ENCODE results near the gene DLG2. TPM values are rescaled to one million over a fixed set of nuclear protein-coding genes. Genes with fewer than 3 reads are reported as not detected.
"Not testable (repeated sequence)": the region's sequence is repeated elsewhere in the genome, so short reads cannot be mapped to it uniquely, and the experiment has no call there.

Gene DLG2
- total RNA-seq, 2 donors from 2014 or later, result 1.9 to 3.2 TPM

GRCh38 chr11:84383576-84383975 is 1243.6 kb downstream of the DLG2 start:
- DNase-seq (no peak), ATAC-seq (no peak)
- intact Hi-C loops (cut with DNase I, micrococcal nuclease), result loop anchor here in 1 of 2 donors (10.0 kb wide), 1 partner anchor 151 kb away; no protein-coding TSS in a partner anchor

GRCh38 chr11:84381666-84382065 is 1245.5 kb downstream of the DLG2 start:
- no peak for ATAC-seq
- intact Hi-C loops (cut with DNase I, micrococcal nuclease), result loop anchor here in 1 of 2 donors (10.0 kb wide), 1 partner anchor 153 kb away; no protein-coding TSS in a partner anchor
- no peak for DNase-seq

DNA sequence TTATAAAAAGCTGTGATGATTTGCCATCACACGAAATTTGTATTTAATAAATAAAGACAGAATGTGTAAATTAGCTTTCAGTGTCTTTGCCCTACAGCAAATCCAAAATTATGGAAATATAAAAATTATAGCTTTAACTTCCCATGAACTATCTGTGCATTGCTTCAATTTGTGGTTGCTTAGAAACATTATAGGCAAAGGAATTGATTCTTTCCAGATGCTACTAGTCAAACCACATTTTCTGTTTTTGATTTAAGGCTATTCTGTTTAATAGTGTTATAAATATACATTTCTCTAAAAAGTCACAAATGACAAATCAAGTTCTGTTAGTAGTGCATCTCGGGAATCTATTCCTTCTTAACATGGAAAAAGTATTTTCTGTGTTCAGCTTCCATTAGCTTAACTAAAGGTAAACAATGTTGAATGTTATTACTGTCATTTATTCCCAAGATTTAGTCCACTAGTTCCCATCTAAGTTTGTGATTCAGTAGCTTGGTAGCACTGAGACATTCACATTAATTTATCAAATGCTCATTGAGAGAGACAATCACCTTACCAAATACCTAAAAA is 1254.7 kb downstream of the DLG2 start:
- no peak for ATAC-seq
- intact Hi-C loops (cut with DNase I, micrococcal nuclease), result no loop called here
- no peak for DNase-seq

DNA sequence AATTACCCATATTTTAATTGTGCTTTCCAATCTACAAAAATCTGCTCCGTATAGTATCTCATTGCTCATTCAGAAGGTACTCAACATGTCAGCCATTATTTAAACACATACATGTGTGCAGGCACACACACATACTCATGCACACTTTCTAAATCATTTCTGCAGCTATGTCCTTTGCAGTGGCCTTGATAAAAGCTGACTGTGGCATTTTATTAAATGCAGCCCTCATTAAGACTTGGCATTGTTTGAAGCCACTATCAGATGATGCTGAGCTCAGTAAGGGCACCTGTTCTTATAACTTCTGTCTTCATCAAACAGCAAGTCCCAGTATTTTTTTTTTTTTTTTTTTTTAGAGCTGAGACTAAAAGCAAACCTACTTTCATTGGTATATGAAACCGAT is 1269.1 kb downstream of the DLG2 start:
- intact Hi-C loops (cut with DNase I, micrococcal nuclease), result no loop called here
- DNase-seq (no peak), ATAC-seq (no peak)

DNA sequence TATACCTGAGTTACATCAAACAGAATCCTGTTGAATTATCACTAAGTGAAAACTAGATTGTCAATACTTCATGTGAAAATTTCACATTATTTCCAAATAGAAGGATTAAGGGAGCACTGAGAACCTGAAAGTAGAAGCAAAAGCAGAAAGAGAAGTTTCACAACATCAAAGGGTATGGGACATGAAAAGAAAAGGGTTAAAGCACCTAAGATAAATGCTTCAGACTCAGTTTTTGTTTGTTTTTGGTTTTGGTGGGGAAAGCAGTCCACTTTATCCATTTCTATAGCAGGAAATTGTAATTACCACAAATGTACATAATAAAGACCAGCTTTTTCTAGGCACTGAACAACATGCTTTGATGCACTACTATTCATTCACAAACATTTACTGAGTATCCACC is 1271.2 kb downstream of the DLG2 start:
- intact Hi-C loops (cut with DNase I, micrococcal nuclease), result no loop called here
- ATAC-seq (no peak), DNase-seq (no peak)

DNA sequence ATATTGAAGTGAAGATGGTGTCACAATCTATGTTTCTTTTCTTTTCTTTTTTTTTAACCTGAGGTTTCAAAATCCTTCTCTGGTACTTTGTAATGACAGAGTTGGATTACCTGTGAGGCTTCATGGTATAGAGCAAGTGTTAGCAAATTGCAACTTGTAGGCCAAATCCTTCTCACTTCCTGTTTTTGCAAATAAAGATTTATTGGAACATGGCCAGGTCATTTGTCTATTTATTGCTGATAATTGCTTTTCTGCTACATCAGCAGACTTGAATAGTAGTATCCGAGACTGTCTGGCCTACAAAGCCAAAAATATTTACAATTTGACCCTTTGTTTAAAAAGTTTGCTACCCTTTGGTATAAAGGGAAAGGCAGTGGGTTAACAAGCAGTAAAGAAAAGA is 1281.5 kb downstream of the DLG2 start:
- DNase-seq (no peak), ATAC-seq (no peak)
- intact Hi-C loops (cut with DNase I, micrococcal nuclease), result no loop called here

DNA sequence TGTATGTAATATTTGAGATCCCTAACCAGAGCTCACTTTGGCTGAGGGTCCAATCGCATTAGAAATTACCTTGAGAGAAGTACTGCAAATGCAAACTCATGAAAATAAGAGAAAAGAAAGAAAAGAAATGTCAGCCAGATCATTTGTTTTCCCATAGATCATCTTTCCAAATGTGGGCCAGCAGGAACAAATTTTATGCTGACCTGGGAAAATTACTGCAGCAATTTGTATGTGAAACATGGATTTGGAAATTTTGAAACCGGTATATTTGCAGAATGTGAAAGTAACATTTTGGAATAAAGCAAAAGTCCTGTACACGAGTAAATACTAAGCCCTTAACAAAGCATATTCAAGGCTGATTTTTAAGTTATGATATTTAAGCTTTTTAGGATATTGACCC is 1282.1 kb downstream of the DLG2 start:
- intact Hi-C loops (cut with DNase I, micrococcal nuclease), result no loop called here
- no peak for ATAC-seq

DNA sequence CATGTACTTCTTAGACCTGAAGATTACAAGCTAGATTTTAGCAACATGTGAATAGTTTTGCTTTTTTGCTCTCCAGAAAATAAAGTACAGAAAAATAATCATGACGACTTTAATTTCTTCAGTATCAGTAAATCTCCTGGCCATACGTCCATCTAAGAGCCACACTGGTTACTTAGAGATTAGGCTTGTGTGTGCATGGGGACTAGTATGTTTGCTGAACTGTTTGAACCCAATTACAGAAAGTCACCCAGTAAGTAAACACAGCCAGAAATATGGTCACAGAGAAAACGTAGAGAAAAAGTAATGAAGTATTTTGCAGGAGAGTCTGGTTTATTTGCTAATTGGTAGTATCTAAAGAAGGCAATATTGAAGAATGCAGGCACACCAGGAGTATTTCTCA is 1287.3 kb downstream of the DLG2 start:
- DNase-seq, result no peak
- no peak for ATAC-seq
- intact Hi-C loops (cut with DNase I, micrococcal nuclease), result no loop called here

More for the DNA sequence above, 1282.1 kb downstream of the DLG2 start:
- DNase-seq, result no peak

DNA sequence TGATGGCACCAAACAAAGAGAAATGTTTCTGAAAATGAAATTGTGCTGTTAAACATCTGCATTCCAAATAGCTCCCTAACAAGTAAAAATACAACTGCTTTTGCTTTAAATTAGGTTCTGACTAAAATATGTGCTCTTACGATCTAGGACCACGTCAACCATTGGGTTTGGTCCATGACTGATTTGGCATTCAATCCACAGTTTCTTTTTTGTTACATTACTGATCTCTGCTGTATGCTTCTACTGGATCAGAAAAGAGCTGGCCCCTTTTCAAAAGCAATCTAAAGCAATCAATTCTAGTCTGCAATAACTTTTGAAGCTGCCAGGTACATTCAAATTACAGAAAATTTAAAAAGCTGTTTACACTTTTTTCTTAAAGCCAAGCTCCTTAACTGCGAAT is 1293.9 kb downstream of the DLG2 start:
- ATAC-seq, result no peak
- DNase-seq, result no peak
- intact Hi-C loops (cut with DNase I, micrococcal nuclease), result no loop called here

GRCh38 chr11:84322211-84322610 is 1304.9 kb downstream of the DLG2 start:
- intact Hi-C loops (cut with DNase I, micrococcal nuclease), result no loop called here
- ATAC-seq (no peak), DNase-seq (no peak)

DNA sequence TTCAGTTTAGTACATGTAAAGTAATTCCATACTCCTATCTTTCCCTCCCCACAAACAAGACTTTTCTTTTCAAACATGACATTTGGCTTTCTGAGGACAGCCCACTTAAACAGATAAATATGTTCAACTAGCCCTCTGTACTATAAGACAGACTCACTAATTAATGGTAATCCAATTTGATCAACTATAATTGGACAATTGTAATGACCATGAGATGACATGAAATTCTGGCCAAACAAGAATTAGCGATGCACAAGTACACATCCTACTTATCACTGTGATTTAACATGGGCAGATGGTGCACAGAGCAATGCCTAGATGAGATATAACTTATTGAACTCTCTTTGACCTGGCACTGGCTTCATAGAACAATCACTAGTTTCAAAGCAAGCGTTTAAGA is 1307.3 kb downstream of the DLG2 start:
- ATAC-seq (no peak), DNase-seq (no peak)
- intact Hi-C loops (cut with DNase I, micrococcal nuclease), result no loop called here

DNA sequence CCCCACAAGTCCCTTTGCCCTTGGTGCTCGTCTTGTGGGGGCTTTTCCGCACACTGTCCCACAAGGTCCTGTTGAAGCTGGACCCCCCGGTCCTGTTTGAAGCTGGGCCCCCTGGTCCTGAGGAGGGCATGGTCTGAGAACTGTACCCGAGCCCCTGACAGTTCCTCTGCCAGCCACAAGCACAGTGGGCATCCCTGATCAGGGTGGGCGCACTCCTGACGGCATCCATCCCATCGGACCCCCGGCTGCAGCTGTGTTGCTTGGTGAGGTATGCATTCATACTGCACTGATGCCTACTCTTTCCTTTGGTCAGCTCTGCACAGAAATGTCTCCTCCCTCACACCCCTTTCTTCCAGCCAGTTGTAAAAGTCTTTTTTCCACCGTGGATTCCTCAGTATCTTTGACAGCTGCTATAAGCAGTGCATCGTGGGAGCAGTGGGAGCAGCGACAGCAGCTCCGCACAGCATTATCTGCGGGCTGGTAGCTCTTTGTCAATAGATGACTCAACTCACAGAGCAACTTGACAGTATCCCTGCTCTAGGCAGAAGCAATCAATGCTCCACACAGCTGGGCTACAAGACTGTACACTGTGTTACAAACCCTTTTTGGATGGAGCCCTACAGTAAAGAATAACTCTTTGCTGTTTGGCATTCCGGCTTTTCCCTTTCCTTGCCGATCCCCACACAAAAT is 1310.1 kb downstream of the DLG2 start:
- ATAC-seq (no peak), DNase-seq (no peak)
- intact Hi-C loops (cut with DNase I, micrococcal nuclease), result no loop called here

DNA sequence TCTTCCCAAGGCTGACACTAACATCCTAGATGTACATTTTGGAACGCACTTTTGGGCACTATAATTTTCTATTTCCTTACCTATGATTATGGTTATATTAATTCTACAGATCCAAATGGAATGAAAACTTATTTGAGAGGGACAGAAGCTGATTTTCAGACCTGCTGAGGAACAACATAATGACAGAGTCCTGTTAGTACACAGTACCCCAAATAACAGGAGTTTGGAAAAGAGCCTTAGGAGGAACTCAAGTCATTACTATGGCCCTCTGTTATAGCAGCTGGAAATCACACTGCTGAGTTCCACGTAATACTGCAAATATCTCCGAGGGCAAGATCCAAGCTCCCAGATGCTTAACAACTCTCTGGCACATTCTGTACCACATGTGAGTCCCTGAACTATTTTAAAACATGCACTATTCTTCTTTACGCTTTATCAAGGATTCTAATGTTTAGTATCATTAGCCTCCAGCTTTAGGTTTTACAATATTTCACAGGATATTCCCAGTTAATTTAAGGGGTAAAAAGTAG is 1313.2 kb downstream of the DLG2 start:
- ATAC-seq (no peak), DNase-seq (no peak)
- intact Hi-C loops (cut with DNase I, micrococcal nuclease), result no loop called here

DNA sequence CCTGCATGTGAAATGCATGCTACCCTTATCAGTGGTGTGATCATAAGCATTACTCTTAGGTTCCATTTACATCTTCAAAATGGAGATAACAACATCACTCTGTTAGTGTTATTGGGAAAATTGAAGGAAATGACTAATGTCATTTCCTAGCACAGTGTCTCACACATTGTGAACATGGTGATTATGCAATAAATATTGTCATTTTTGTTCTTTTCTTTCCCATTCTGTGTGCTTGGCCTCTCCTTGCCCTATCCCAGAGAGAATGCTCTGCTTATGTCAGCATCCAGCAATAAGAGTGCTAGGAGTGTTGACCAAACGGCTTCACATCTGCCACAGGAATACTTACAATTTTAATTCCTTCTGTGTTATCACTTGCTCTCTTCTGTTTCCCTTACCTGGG is 1316.9 kb downstream of the DLG2 start:
- ATAC-seq (no peak), DNase-seq (no peak)
- intact Hi-C loops (cut with DNase I, micrococcal nuclease), result no loop called here

- DNase-seq; intact Hi-C loops (cut with DNase I, micrococcal nuclease); ATAC-seq: not testable (repeated sequence)
Observed at GRCh38 chr11:84308491-84308890, 1318.7 kb downstream of the DLG2 start.

DNA sequence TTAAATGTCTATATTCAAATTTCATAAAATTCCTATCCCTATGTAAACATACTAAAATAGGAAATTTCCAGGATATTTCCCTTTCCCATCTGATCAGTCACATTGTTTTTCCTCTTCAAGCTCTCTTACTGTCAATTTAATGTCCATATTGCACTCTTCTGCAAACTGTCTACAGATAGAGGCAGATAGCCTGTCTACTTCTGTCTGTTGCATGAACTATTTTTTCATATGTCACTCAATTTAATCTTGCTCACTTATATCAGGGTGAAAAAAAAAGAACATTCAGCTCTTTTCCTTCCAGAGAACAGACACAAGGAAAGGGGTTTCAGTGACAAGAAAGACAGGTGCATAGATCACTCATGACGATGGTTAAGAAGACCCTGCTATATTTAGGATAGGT is 1327.1 kb downstream of the DLG2 start:
- DNase-seq (no peak), ATAC-seq (no peak)
- intact Hi-C loops (cut with DNase I, micrococcal nuclease), result no loop called here

- ATAC-seq, result no peak
- DNase-seq, result no peak
- intact Hi-C loops (cut with DNase I, micrococcal nuclease), result no loop called here
Observed at GRCh38 chr11:84297570-84297969, 1329.6 kb downstream of the DLG2 start.

GRCh38 chr11:84295815-84296214 is 1331.3 kb downstream of the DLG2 start:
- no peak for ATAC-seq
- intact Hi-C loops (cut with DNase I, micrococcal nuclease), result no loop called here

GRCh38 chr11:84292955-84293354 is 1334.2 kb downstream of the DLG2 start:
- ATAC-seq, result no peak
- intact Hi-C loops (cut with DNase I, micrococcal nuclease), result no loop called here
- no peak for DNase-seq

More at GRCh38 chr11:84295815-84296214, 1331.3 kb downstream of the DLG2 start:
- DNase-seq, result no peak

DNA sequence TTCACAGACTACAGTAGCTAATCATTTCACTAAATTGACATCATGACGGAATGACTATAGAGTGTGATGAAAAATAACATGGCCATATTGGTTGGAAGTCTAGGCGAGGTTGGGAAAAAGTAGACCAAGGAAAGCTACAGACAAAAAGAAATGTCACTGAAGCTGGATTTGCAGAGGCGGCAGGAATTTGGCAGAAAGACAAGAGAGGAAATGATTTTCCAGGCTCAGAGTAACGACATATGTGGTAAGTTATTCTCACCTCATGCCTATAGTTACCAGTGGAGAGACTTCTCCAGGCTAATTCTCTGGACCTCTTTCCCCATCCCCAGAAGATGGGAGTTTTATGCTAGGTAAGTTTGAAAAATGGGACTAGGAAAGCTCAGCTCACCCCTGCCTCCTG is 1335.1 kb downstream of the DLG2 start:
- ATAC-seq (no peak), DNase-seq (no peak)
- intact Hi-C loops (cut with DNase I, micrococcal nuclease), result no loop called here

- ATAC-seq (no peak), DNase-seq (no peak)
- intact Hi-C loops (cut with DNase I, micrococcal nuclease), result no loop called here
Observed at GRCh38 chr11:84290647-84291046, 1336.5 kb downstream of the DLG2 start.
